T-helper 1 cell treated with Interleukin-12 subunit alpha and Interleukin-12 subunit beta and Interleukin-4 antibody, amounts not matched to agents 30 μg/mL and 1 μg/mL, for 36 hours (primary cell): ENCODE data around the gene UNC5B.

Source experiments
- H3K27ac Mint-ChIP-seq: one replicate; pipeline ENCODE4 v1.8.0; 2021; ENCODE audit warnings: mild to moderate bottlenecking, mixed read lengths
- H3K27me3 Mint-ChIP-seq: one replicate; pipeline ENCODE4 v1.8.0; 2021; ENCODE audit warnings: low read depth, mixed read lengths
- H3K36me3 Mint-ChIP-seq: one replicate; pipeline ENCODE4 v1.8.0; 2021; ENCODE audit warnings: low read depth, mixed read lengths
- H3K4me1 Mint-ChIP-seq: one replicate; pipeline ENCODE4 v1.8.0; 2021; ENCODE audit warnings: low read depth, mixed read lengths
- H3K4me3 Mint-ChIP-seq: one replicate; pipeline ENCODE4 v1.8.0; 2021; ENCODE audit warnings: mild to moderate bottlenecking, moderate library complexity, mixed read lengths
- H3K9me3 Mint-ChIP-seq: one replicate; pipeline ENCODE4 v1.8.0; 2021; ENCODE audit warnings: mixed read lengths

UNC5B gene

GRCh38 chr10:71314028-71314693 lies 101.8 kb downstream of the UNC5B start:
- no peaks in the 10 kb centered on the region for H3K9me3 Mint-ChIP-seq
- H3K4me3 Mint-ChIP-seq = no peak overlapping the region
- H3K36me3 Mint-ChIP-seq = no peaks in the 10 kb centered on the region
- H3K4me1 Mint-ChIP-seq = peaks cover 25% of the 10 kb centered on the region
- no peak overlapping the region for H3K27ac Mint-ChIP-seq
- peaks cover 22% of the 10 kb centered on the region for H3K27me3 Mint-ChIP-seq

GRCh38 chr10:71314694-71315225 lies 102.4 kb downstream of the UNC5B start:
- Mint-ChIP-seq H3K27me3 (peaks cover 20% of the 10 kb centered on the region), H3K27ac (no peak overlapping the region), H3K4me3 (no peak overlapping the region), H3K4me1 (peaks cover 25% of the 10 kb centered on the region), H3K9me3 (no peaks in the 10 kb centered on the region), H3K36me3 (no peaks in the 10 kb centered on the region)

GRCh38 chr10:71316056-71316785 lies 103.9 kb downstream of the UNC5B start:
- Mint-ChIP-seq H3K27me3 (peaks cover 18% of the 10 kb centered on the region), H3K9me3 (no peaks in the 10 kb centered on the region)

GRCh38 chr10:71316786-71317160 lies 104.4 kb downstream of the UNC5B start:
- no peaks in the 10 kb centered on the region for H3K36me3 Mint-ChIP-seq
- H3K4me1 Mint-ChIP-seq = peaks cover 25% of the 10 kb centered on the region
- H3K4me3 Mint-ChIP-seq = no peak overlapping the region
- H3K27me3 Mint-ChIP-seq = peaks cover 14% of the 10 kb centered on the region
- no peak overlapping the region for H3K27ac Mint-ChIP-seq
- no peaks in the 10 kb centered on the region for H3K9me3 Mint-ChIP-seq

More at GRCh38 chr10:71316056-71316785, 103.9 kb downstream of the UNC5B start:
- peaks cover 25% of the 10 kb centered on the region for H3K4me1 Mint-ChIP-seq
- no peak overlapping the region for H3K4me3 Mint-ChIP-seq
- H3K27ac Mint-ChIP-seq = no peak overlapping the region
- no peaks in the 10 kb centered on the region for H3K36me3 Mint-ChIP-seq

GRCh38 chr10:71317739-71318138 lies 105.4 kb downstream of the UNC5B start:
- Mint-ChIP-seq H3K9me3 (no peaks in the 10 kb centered on the region), H3K4me1 (peaks cover 25% of the 10 kb centered on the region), H3K27me3 (peaks cover 7% of the 10 kb centered on the region), H3K4me3 (no peak overlapping the region), H3K36me3 (no peaks in the 10 kb centered on the region), H3K27ac (no peak overlapping the region)

GRCh38 chr10:71319042-71319799 lies 106.9 kb downstream of the UNC5B start, which contains the start of gene SLC29A3:
SLC29A3 (plus strand) TSS chr10:71319259; CDS start chr10:71319310, 51 bp downstream.
- Mint-ChIP-seq H3K27me3 (no peaks in the 10 kb centered on the region), H3K9me3 (no peaks in the 10 kb centered on the region), H3K4me1 (peaks cover 27% of the 10 kb centered on the region), H3K36me3 (peaks cover 5% of the 10 kb centered on the region), H3K27ac (peak within 1 kb of the TSS; percentile 80), H3K4me3 (peak within 1 kb of the TSS; percentile 92)

GRCh38 chr10:71319800-71320392 lies 107.5 kb downstream of the UNC5B start:
- H3K4me1 Mint-ChIP-seq = peaks cover 25% of the 10 kb centered on the region
- H3K27me3 Mint-ChIP-seq = no peaks in the 10 kb centered on the region
- no peaks in the 10 kb centered on the region for H3K9me3 Mint-ChIP-seq
- H3K27ac Mint-ChIP-seq = peak overlapping the region; percentile 80
- H3K4me3 Mint-ChIP-seq = peak overlapping the region; percentile 92
- H3K36me3 Mint-ChIP-seq = peaks cover 5% of the 10 kb centered on the region

GRCh38 chr10:71320592-71320991 lies 108.2 kb downstream of the UNC5B start:
- Mint-ChIP-seq H3K4me1 (peaks cover 24% of the 10 kb centered on the region), H3K36me3 (peaks cover 5% of the 10 kb centered on the region), H3K27me3 (no peaks in the 10 kb centered on the region), H3K4me3 (no peak overlapping the region), H3K9me3 (no peaks in the 10 kb centered on the region), H3K27ac (no peak overlapping the region)

- Mint-ChIP-seq H3K4me1 (peaks cover 17% of the 10 kb centered on the region), H3K9me3 (no peaks in the 10 kb centered on the region), H3K36me3 (peaks cover 5% of the 10 kb centered on the region), H3K27ac (no peak overlapping the region), H3K4me3 (no peak overlapping the region), H3K27me3 (no peaks in the 10 kb centered on the region)
Observed at GRCh38 chr10:71321386-71321785, 109.0 kb downstream of the UNC5B start.

GRCh38 chr10:71323407-71323806 lies 111.0 kb downstream of the UNC5B start:
- no peak overlapping the region for H3K4me3 Mint-ChIP-seq
- H3K4me1 Mint-ChIP-seq = peaks cover 7% of the 10 kb centered on the region
- H3K36me3 Mint-ChIP-seq = peaks cover 5% of the 10 kb centered on the region
- H3K9me3 Mint-ChIP-seq = no peaks in the 10 kb centered on the region
- no peak overlapping the region for H3K27ac Mint-ChIP-seq
- no peaks in the 10 kb centered on the region for H3K27me3 Mint-ChIP-seq

- Mint-ChIP-seq H3K9me3 (no peaks in the 10 kb centered on the region), H3K4me3 (no peak overlapping the region), H3K27me3 (no peaks in the 10 kb centered on the region), H3K27ac (no peak overlapping the region), H3K4me1 (peaks cover 3% of the 10 kb centered on the region), H3K36me3 (peaks cover 5% of the 10 kb centered on the region)
Observed at GRCh38 chr10:71324743-71325142, 112.4 kb downstream of the UNC5B start.

GRCh38 chr10:71325267-71325666 lies 112.9 kb downstream of the UNC5B start:
- no peaks in the 10 kb centered on the region for H3K9me3 Mint-ChIP-seq
- H3K4me3 Mint-ChIP-seq = no peak overlapping the region
- H3K4me1 Mint-ChIP-seq = peaks cover 3% of the 10 kb centered on the region
- no peak overlapping the region for H3K27ac Mint-ChIP-seq
- H3K27me3 Mint-ChIP-seq = no peaks in the 10 kb centered on the region
- peaks cover 5% of the 10 kb centered on the region for H3K36me3 Mint-ChIP-seq

GRCh38 chr10:71326464-71326881 lies 114.1 kb downstream of the UNC5B start:
- Mint-ChIP-seq H3K27ac (no peak overlapping the region), H3K9me3 (no peaks in the 10 kb centered on the region), H3K27me3 (no peaks in the 10 kb centered on the region), H3K36me3 (peaks cover 5% of the 10 kb centered on the region), H3K4me3 (no peak overlapping the region), H3K4me1 (peaks cover 3% of the 10 kb centered on the region)

- Mint-ChIP-seq H3K36me3 (no peaks in the 10 kb centered on the region), H3K9me3 (no peaks in the 10 kb centered on the region), H3K27me3 (no peaks in the 10 kb centered on the region), H3K4me1 (no peaks in the 10 kb centered on the region), H3K27ac (no peak overlapping the region), H3K4me3 (no peak overlapping the region)
Observed at GRCh38 chr10:71330789-71331404, 118.5 kb downstream of the UNC5B start.
